ENCODE data around the gene ERN1. TPM values are rescaled to one million over a fixed set of nuclear protein-coding genes. Genes with fewer than 3 reads are reported as not detected.

ERN1 gene
- total RNA-seq, 1 experiment from 2014 or later = 79.5 TPM

- BruUV-seq (replicated peaks) = no TSS peak
- H3K36me3 Mint-ChIP-seq (ENCODE audit: insufficient read depth, unreplicated experiment) = peaks cover 78% of the 10 kb centered on the region
- H3K27me3 Mint-ChIP-seq (ENCODE audit: insufficient read depth, unreplicated experiment) = no peaks in the 10 kb centered on the region
- intact Hi-C loops (cut with micrococcal nuclease) = no loop called here
- no peak for DNase-seq (ENCODE audit: unreplicated experiment)
- H3K27ac Mint-ChIP-seq (ENCODE audit: low read depth, unreplicated experiment) = no peak overlapping the region
- CTCF ChIA-PET = no interaction called here
- no peak for TF ChIP-seq CTCF (IDR thresholded peaks at IDR 0.05; ENCODE audit: unreplicated experiment)
- H3K4me3 Mint-ChIP-seq (ENCODE audit: unreplicated experiment) = no peak overlapping the region
- no peaks in the 10 kb centered on the region for H3K9me3 Mint-ChIP-seq (ENCODE audit: unreplicated experiment)
- H3K4me1 Mint-ChIP-seq (ENCODE audit: insufficient read depth, unreplicated experiment) = no peaks in the 10 kb centered on the region
- POLR2A ChIA-PET = no interaction called here
These were observed 71.3 kb downstream of the ERN1 start for GRCh38 chr17:64058621-64059020.

DNA sequence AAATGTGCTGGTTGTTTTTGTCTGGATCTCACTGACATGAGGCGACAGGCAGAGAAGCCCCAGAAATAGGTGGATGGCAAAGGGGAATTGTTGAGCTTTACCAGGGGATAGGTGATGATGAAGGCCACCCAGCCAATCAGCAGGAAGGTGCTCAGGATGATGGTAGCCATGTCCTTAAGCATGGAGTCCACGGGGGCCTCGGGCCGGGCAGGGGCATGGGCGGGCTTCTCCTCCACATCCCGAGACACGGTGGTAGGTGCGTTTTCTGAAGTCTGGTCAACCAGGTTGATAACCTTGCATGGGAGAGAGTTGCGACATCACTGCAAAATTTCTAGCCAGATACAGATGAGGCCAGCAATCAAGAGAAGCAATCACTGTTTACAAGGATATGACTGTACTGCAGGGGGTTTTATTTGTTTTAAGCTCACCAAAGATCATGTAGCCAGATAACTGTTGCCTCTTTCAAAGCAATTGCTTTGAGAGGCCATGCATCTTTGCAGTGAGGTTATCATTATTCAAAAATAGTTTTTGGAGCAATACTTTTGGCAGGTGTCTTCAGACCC lies 72.2 kb downstream of the ERN1 start:
- intact Hi-C loops (cut with micrococcal nuclease) = no loop called here
- no peak for DNase-seq (ENCODE audit: unreplicated experiment)
- ChIA-PET CTCF (interaction anchor here (1.3 kb wide), 1 partner anchor 78 kb away, joined by 4 read pairs; no protein-coding TSS in a partner anchor), POLR2A (no interaction called here)
- Mint-ChIP-seq H3K36me3 (ENCODE audit: insufficient read depth, unreplicated experiment) (peaks cover 82% of the 10 kb centered on the region), H3K27ac (ENCODE audit: low read depth, unreplicated experiment) (no peak overlapping the region), H3K4me1 (ENCODE audit: insufficient read depth, unreplicated experiment) (no peaks in the 10 kb centered on the region), H3K9me3 (ENCODE audit: unreplicated experiment) (no peaks in the 10 kb centered on the region), H3K27me3 (ENCODE audit: insufficient read depth, unreplicated experiment) (no peaks in the 10 kb centered on the region), H3K4me3 (ENCODE audit: unreplicated experiment) (no peak overlapping the region)
- no peak for TF ChIP-seq CTCF (IDR thresholded peaks at IDR 0.05; ENCODE audit: unreplicated experiment)
- no TSS peak for BruUV-seq (replicated peaks)

- BruUV-seq (replicated peaks) = no TSS peak
- DNase-seq (ENCODE audit: unreplicated experiment) = no peak
- intact Hi-C loops (cut with micrococcal nuclease) = no loop called here
- ChIA-PET POLR2A (interaction anchor here (0.6 to 0.9 kb wide), 4 partner anchors 47 to 104 kb away, joined by 3 to 4 read pairs (median 3); no protein-coding TSS in a partner anchor), CTCF (interaction anchor here (0.5 to 1.8 kb wide), 5 partner anchors 76 to 1288 kb away, joined by 3 to 7 read pairs (median 4); partner anchors contain the start of gene GH2)
- Mint-ChIP-seq H3K27ac (ENCODE audit: low read depth, unreplicated experiment) (no peak overlapping the region), H3K4me1 (ENCODE audit: insufficient read depth, unreplicated experiment) (no peaks in the 10 kb centered on the region), H3K9me3 (ENCODE audit: unreplicated experiment) (no peaks in the 10 kb centered on the region), H3K27me3 (ENCODE audit: insufficient read depth, unreplicated experiment) (no peaks in the 10 kb centered on the region), H3K36me3 (ENCODE audit: insufficient read depth, unreplicated experiment) (peaks cover 92% of the 10 kb centered on the region), H3K4me3 (ENCODE audit: unreplicated experiment) (no peak overlapping the region)
- no peak for TF ChIP-seq CTCF (IDR thresholded peaks at IDR 0.05; ENCODE audit: unreplicated experiment)
These were observed 73.5 kb downstream of the ERN1 start for GRCh38 chr17:64056269-64057005.

GRCh38 chr17:64055183-64056142 lies 74.5 kb downstream of the ERN1 start:
- Mint-ChIP-seq H3K27ac (ENCODE audit: low read depth, unreplicated experiment) (peak overlapping the region; percentile 51), H3K4me3 (ENCODE audit: unreplicated experiment) (no peak overlapping the region), H3K36me3 (ENCODE audit: insufficient read depth, unreplicated experiment) (peaks cover 95% of the 10 kb centered on the region), H3K4me1 (ENCODE audit: insufficient read depth, unreplicated experiment) (no peaks in the 10 kb centered on the region), H3K9me3 (ENCODE audit: unreplicated experiment) (no peaks in the 10 kb centered on the region), H3K27me3 (ENCODE audit: insufficient read depth, unreplicated experiment) (no peaks in the 10 kb centered on the region)
- POLR2A ChIA-PET = no interaction called here
- BruUV-seq (replicated peaks) = no TSS peak
- TF ChIP-seq CTCF (IDR thresholded peaks at IDR 0.05; ENCODE audit: unreplicated experiment) = no peak
- DNase-seq (ENCODE audit: unreplicated experiment) = no peak
- CTCF ChIA-PET = interaction anchor here (0.6 to 1.8 kb wide), 4 partner anchors 48 to 173 kb away, joined by 3 to 7 read pairs (median 3); partner anchors contain the start of gene GH2
- intact Hi-C loops (cut with micrococcal nuclease) = no loop called here
